GM21529 (cell line): ENCODE measurements around the gene PIH1D1.

Experiments
- ATAC-seq: cut with Tn5 transposase; IDR thresholded peaks from one replicate; pipeline ENCODE4 v1.9.1; 2021; ENCODE audit not compliant: unreplicated experiment

Gene PIH1D1

DNA sequence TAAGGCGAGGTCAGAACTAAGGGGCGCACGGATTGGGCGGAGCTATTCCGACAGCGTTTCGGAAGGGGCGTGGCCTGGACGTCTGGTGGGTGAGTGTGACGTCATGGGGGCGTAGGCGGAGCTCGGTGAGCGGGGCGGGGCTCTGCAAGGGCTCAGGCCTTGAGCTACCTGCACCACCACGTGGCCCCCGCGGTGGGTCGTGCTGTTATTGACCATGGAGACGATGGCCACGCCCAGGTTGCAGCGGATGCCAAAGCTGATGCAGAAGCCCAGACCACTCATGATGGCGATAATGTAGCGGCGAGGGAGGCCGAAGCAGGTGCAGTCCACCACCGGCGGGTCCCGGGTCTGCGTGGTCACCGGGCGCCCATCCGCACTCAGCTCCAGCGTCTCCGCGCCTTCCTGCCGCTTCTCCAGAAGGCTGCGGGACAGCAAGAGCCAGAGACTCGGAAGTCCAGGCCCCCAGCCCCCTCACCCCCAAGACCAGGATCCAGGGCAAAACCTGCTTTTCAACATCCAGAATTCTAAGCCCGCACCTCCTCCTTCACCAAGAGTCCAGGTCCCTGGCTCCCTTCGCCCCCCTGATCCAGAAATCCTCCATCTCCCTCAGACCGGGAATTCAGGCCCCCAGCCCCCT is 15.1 kb downstream of the PIH1D1 start:
- no peak for ATAC-seq

DNA sequence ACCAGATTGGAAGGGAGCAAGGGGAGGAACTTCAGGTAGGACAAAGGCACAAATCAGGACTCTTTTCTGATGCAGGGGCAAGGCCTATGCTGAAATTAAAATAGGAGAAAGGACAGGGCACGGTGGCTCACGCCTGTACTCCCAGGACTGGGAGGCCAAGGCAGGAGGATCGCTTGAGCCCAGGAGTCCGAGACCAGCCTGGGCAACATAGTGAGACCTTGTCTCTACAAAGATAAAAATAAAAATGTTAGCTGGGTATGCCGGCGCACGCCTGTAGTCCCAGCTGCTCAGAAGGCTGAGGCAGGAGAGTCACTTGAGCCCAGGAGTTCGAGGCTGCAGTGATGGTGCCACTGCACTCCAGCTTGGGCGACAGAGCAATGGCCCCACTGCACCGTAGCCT is 15.9 kb downstream of the PIH1D1 start:
- no peak for ATAC-seq

DNA sequence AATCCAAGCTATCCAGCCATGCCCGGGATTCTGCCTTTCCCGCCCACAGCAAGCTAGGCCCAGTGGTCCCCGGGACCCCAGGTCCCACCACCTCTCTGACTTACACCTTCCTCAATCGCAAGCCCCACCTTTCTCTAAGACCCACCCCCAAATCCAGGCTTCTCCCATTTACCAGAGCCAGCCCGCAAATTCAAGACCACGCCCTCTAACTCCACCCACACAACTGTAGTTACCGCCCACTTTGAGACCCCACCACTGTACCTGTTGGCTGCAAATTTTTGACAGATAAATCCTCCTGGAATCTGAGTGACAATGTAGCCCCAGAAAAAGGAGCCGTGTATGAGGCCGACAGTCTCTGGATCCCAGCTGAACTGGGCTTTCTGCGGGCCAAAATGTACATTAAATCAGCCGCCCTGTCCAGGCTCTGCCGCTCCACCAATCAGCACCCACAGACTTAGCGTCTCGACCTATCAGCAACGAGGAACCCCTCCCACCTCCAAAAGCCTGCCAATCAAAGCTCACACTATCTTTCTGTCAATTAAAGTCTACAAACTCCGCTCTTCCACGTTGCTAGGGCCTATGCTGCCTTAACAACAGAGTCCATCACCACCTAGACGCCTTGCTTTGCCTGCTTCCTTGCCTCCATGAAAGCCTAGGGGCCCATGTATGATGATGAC is 16.6 kb downstream of the PIH1D1 start:
- no peak for ATAC-seq

DNA sequence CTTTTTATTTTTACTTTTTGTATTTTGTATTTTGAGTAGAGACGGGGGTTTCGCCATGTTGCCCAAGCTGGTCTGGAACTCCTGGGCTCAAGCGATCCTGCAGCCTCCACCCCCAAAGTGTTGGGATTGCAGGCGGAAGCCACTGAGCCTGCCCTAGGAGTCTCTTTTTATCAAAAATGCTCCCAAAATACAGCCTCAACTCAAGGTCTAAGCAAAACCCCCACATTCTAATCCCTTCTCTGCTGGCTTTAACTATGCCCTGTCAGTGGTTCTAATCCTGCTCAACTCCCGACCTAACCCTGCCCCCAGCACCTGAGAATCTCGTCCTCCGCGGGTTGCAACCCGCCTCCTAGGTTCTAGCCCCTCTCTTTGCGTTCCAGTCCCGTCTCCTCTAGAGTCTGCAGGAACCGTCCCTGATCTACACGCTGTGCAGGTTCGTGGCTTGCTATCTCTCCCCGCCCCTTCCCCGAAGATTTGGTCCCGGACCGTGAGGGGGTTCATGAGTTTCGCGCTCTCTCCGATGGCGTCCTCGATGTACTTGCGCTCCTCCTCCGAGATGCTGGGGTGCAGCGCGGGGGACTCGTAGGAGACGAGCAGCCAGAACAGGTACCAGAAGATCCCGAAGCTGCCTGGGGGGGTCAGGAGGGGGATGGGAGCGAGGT is 18.2 kb downstream of the PIH1D1 start:
- no peak for ATAC-seq

DNA sequence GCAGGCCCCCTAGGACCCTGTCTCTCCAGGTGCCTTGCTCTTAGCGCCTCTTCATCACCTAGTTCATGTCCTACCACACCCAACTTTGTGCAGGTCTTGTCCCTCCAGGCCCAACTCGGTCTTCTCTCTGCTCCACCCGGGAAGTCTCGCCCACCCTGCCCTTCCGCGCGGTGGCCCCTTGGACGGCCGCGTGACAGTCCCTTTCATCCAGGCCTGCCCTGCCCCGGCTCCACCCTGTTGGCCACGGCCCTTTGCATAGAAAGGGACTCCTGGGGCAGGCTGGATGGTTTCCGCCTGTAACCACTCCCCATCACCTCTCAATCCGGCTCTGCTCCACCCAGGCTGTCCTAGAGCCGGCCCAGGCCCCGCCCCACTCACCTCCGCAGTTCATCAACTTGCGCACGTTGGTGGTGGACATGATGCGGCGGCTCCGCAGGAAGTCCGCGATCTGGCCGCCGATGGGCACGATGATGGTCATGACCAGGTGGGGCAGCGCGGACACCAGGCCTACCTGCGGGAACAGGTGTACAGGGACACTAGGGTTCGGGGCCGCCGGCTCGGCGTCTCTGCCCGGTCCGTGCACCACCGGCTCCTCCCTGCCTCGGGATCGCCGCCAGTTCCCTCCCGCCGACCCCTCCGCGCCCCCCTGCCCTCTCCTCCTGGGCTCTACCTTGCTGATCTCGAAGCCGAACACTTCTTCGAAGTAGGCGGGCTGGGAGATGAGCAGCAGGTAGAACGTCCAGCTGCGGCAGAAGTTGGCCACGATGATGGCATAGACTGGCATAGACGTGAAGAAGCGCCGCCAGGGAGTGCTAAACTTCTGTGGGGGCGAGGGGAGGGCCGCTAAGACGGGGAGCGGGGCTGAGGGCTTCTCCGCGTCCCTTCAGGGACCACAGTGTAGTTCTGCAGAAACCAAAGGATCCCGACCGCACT is 19.2 kb downstream of the PIH1D1 start:
- ATAC-seq: no peak

DNA sequence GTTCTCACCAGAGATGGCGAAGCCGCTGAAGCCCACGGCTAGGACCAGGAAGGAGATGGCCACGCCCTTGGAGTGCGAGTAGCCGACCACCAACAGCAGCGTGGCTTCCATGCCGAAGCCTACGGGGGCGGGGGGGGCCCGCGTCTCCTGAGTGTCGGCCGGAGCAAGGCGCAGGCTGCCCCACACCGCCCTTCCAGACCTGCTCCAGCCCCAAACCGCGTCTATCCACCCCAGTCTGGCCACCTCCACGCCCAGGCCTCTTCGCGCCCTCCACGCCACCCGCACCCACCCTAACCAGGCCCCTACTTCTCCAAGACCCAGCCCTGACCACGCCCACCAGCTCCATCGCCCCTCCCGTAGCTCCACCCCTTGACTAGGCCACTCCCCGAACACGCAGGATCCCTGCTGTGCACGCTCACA is 20.3 kb downstream of the PIH1D1 start:
- no peak for ATAC-seq

DNA sequence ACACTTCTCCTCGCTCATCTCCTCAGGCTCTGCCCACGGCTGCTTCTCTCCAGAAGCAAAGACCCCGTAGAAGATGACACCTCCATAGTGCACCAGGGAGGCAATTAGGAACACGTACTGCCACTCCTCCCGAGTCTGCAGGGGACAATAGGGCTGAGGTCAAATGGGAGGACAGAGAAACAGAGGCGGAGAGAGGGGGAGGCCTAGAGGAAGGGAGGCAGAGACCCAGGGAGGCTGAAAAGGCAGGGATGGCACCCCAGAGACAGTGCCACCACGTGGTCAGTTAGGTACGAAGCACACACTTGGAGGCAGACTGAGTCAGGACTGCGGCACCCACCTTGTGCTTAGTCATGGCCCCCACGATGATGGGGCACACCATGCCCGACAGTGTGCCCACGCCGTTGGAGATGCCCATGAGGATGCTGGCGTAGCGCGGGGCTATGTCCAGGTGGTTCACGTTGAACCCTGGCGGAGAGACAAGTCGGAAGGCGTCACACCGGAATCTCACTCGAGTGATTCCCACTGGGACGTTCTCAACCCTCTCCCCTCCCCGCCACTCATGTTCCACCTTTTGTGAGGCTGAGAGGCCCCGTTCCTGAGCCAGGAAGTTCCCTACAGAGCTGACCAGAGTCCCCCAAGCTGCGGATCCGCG is 20.8 kb downstream of the PIH1D1 start:
- no peak for ATAC-seq

DNA sequence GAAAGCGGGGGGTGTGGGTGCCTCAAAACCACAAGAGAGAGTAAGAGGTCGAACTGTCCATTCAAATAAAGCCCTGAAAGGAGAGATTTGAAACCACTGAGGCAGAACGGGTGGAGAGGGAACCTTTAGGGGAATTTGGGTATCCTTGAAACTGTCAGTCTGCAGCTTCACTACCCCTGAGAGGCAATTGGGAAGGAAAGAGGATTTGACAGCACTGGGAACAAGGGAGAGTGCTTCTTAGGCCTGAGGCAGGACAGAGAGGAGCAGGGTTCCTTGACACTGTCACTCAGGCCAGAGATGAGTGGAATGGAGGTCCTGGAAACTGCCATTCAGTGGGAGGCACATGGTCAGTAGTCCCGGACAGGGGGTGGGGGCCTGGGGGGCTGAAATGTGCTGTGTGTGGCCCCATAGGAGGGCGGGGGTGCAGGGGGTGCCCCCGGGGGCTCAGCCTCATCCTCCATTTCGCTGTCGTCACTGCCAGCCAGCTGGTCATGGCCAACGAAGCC is 21.4 kb downstream of the PIH1D1 start:
- ATAC-seq: no peak

DNA sequence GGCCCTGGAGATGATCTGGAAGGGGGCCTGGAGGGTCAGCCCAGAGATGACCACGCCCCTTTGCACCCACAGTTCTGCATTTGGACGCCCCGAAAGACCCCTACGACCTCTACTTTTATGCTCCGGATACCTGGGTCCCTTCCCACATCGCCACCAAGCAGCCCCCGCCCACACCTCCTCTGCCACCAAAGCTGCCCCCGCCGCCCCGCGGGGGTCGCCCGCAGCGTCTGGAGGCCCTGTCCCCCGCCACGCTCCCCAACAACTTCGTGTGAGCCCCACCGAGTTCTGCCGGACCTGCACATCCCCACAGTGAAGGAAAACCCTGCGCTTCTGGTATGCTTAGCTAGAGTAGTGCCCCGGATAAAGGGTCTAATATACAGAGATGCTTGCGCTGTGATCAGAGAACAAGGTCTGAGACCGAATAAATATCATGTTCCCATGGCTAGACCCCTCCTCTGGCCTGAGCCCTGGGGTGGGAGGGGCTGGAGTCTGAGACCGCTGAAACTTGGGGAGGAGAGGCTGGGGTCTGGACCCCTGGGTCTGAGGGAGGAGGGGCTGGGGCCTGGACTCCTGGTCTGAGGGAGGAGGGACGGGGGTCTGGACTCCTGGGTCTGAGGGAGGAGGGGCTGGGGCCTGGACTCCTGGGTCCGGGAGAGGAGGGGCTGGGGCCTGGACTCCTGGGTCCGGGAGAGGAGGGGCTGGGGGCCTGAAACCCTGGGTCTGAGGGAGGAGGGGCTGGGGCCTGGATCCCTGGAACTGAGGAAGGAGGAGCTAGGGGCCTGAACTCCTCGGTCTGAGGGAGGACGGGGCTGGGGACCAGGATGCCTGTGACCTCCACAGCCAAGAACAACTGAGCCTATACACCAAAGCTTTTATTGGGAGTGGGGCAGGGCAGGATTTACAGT is 22.8 kb downstream of the PIH1D1 start:
- ATAC-seq: no peak

DNA sequence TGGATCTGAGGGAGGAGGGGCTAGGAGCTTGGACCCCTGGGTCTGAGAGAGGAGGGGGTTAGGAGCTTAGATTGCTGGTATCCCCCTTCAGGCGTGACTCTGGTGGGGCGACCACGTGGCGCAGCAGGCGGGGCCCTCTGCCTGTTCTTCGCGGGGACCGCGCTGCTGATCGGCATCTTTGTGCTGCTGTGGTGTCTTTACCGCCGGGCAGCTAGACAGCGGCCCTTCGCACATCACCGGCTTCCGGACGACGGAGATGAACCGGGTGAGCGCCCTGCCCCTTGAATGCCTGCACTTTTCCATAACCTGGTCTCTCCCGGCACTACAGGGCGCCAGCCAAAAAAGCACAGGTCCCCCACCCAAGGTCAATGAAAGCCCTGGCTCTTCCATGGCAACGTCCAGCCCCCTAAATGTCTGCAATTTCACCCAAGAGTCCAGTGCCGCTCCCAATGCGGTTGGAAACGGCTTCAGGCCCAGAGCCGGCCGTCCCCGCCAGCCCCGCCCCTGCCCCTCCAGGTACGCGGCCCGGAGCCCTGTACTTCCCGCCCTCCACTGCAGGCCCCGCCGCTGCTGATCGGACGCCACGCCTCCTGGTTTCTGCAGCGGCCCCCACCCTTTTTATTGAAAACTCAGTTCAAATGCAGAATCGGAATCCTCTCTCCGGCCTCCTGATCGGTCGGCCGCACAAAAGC is 23.6 kb downstream of the PIH1D1 start:
- no peak for ATAC-seq

DNA sequence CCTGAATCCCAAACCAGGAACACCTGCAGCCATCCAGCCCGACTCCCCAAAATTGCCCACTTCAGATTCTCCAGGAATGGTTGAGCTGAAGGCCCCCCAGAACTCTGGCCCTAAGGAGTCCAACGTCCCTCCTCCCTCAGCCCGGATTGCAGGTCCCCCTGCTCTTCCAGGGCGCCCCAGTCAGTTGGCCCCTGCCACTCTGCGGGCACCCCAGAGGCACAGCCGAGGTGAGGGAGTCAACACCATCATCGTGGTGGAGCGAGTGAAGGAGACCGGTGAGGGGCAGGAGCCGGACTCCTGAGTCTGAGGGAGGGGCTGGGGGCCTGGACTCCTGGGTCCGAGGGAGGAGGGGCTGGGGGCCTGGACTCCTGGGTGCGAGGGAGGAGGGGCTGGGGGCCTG is 24.3 kb downstream of the PIH1D1 start:
- no peak for ATAC-seq

DNA sequence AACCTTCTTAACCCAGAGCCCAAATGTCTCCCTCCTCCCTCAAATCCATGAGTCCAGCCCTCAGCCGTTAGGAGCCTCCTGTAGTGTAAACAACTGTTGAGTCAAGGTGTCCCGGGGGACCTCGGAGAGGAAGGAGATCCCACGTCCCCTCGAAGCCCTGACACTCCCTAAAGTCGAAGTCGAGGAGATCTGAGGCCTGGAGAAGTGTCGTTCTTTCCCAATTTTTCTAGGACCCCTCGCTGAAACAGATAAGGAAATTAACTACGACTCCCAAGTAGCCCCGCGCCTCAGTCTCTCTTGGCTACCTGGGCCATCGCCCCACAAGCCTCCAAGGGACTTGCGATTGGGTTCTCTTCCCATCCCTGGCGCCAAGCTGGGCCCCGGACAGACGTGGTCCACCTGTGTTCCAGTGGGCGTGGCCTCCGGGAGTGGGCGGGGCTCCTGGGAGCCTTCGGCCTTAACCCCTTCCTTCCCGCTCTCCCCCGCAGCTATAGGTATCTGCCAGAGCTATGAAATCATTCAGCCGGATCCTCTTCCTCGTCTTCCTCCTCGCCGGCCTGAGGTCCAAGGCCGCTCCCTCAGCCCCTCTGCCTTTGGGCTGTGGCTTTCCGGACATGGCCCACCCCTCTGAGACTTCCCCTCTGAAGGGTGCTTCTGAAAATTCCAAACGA is 25.6 kb downstream of the PIH1D1 start:
- ATAC-seq: no peak

DNA sequence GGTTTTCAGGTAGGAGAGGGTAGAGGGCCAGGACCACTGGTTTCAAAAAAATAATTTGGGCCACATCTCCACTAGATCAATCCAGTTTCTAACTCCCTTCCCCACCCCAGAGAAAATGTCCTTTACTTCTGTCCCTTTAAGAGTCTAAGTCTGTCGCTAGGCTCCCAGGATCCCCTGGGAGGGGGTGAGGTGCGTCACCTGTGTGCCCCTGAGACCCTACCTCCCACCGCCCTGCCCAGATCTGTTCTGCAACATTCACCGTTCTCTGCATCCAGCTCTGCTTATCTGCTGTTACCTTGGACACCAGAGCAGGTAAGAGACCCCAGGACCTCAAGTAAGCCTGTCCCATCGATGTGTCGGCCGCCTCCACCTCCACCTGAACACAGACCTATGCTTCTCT is 26.4 kb downstream of the PIH1D1 start, which contains the start of gene GFY:
Gene GFY (plus strand): TSS at position 211 of the 400 bp plus-strand sequence. CDS start 1,043 bp downstream, outside the sequence.
- ATAC-seq: no peak

DNA sequence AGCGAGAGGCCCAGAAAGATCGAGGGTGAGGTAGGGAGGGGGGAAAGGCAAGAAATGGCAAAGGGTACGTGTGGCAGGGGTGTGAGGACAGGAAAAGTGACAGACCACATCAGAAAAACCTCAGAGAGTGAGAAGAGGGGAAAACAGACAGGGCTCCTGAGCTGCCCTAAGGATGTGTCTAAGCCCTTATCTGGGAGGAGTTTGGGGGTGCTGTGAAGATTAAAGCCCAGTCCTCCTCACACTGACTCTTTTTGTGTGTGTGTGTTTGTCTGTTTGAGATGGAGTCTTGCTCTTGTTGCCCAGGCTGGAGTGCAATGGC is 27.7 kb downstream of the PIH1D1 start:
- ATAC-seq: no peak

DNA sequence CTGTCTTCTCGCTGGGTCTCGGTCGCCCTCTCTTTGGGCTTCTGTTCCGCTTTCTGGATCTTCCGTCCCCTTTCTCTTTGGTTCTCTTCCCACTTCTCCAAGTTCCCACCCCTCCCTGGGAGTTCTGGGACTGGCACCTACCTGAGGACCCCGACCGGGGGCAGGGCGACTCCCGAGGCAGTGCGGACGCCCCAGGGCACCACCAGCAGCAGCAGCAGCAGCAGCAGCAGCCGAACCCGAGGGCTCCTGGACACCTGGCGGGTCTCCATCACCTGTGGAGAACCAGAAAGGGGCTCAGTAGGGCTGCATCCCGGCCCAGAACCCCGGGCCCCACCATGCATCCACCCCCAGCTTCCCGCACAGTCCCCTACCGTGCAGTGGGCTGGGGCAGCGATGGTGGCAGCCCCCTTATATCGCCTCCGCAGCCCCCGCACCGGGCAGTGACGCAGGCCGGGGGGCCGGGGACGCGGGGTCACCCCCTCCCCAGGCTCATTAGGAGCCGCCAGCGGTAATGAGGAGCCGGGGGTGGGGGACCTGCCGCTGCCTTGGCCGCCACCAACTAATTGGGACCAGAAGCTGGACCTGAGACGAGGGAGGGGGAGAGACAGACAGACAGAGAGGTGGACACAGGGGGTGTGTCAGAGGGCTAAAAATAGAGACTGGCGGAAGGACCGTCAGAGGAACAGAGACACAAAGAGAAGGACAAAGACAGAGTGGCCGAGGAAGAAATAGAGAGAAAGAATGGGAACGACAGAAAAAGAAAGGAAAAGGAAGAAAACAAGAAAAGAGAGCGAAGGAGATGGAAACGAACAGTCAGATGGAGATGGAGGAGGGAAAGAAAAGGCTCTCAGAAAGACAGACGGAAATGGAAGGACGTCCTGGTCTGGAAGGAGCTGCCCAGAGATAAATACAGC is 28.3 kb downstream of the PIH1D1 start, which contains the start of gene PTH2:
Gene PTH2 (minus strand): TSS at position 371 of the 914 bp plus-strand sequence. CDS start 102 bp downstream, at position 269.
- ATAC-seq: no peak

DNA sequence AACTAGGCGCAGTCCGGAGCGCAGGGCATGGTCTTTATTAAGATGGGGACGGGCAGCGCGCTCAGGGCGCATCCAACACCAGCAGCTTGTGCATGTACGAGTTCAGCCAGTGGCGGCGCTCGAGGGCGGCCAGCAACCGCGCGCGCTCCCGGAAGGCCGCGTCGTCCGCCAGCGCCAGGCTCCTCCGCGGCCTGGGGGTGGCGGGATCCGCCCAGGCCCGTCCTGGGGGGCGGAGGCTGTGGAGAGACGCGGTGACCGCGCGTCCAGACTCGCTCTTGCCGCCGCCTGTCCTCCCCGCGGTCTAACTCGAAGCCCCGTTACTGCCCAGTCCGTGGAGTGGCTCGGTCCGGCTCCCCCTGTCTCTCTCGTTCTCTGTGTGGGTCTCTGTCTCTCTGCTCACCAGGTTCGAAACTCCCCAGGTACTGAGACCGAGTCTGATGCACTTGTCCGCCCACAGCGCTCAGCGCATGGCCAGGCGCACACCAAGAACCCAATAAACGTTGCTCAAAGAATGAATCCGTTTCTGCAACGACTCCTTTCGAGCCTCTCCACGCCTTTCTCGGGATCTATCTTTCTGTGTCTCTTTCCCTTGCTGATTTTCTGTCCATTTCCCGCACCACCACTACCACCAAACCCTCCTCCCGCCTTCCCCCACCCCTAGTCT is 29.1 kb downstream of the PIH1D1 start:
- ATAC-seq: no peak

DNA sequence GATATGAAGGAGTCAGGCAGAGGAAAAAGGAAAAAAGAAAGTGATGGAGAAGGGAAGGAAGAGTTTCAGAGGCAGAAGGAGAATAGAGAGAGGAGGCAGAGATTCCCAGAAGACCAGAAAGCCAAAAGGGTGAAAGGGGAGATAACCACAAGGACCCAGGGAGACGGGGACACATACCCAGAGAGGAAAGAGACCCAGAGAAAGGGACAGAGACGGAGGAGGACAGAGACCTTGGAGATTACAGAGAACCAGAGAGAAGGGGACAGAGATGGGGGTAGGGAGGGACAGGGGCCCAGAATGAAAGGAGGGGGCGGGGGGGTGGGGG is 29.8 kb downstream of the PIH1D1 start:
- no peak for ATAC-seq
